ENCODE data around the gene FXYD6. TPM values are rescaled to one million over a fixed set of nuclear protein-coding genes. Genes with fewer than 3 reads are reported as not detected.

Gene FXYD6
- total and polyA plus RNA-seq, 8 donors = 12.7 to 187 (median 40.6) TPM

DNA sequence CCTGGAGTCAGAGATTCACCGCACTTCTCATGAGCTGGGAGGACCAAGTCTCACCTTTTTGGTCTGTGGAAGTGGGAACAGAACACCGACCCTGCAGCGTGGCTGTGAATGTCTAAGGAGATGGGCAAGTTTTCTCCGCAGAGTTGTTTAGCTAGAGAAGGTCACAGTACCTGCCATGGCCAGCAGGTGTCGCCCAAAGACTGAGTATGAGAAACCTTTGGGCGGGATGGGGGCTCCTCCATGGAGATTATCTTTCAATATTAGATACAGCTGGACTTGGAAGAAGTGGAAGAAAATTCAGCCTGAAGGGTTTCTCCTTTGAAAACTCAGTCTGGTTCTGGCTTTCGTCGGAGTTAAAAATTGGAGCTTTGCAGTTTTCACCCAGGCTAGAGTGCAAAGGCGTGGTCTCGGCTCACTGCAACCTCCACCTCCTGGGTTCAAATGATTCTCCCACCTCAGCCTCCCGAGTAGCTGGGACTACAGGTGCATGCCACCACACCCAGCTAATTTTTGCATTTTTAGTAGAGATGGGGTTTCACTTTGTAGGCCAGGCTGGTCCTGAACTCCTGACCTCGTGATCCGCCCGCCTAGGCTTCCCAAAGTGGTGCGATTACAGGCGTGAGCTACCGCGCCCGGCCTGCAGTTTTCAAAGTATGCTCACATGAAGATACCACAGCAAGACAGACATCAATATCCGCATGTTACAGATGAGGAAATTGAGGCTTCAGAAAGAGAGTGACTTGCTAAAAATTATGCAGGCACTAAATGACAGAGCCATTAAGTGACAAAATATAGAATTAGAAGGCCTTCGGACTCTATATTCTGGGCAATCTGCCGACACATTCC lies 68.8 kb downstream of the FXYD6 start:
- no peak for TF ChIP-seq POLR2A (IDR thresholded peaks at IDR 0.05)
- TF ChIP-seq, protein P1, sequence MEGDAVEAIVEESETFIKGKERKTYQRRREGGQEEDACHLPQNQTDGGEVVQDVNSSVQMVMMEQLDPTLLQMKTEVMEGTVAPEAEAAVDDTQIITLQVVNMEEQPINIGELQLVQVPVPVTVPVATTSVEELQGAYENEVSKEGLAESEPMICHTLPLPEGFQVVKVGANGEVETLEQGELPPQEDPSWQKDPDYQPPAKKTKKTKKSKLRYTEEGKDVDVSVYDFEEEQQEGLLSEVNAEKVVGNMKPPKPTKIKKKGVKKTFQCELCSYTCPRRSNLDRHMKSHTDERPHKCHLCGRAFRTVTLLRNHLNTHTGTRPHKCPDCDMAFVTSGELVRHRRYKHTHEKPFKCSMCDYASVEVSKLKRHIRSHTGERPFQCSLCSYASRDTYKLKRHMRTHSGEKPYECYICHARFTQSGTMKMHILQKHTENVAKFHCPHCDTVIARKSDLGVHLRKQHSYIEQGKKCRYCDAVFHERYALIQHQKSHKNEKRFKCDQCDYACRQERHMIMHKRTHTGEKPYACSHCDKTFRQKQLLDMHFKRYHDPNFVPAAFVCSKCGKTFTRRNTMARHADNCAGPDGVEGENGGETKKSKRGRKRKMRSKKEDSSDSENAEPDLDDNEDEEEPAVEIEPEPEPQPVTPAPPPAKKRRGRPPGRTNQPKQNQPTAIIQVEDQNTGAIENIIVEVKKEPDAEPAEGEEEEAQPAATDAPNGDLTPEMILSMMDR (IDR thresholded peaks at IDR 0.05) = peak in 5 of 7 experiments; percentile 77 to 95 (median 89)

DNA sequence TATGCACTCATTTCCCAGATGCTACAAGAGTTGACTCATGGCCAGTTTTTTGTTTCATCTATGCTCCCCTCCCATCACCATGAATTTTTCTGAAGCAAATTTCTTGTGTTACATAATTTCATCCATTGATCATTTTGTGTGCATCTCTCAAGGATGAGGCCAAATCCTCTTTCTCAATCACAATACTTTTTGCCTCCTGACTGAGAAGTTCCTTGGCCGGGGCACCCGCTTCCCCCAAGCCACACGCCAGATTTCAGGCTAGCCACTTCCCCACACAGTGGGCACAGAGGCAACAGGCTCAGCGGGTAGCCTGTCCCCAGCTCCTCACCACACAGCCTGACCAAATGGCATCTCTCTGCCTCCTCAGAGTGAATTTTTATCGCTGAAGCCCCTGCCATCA lies 69.6 kb downstream of the FXYD6 start:
- 78 to 85% (median 79%) methylated on average over 5 of the region's 5 CpGs for WGBS, 5 donors

More for the DNA sequence above, 68.8 kb downstream of the FXYD6 start:
- H3K27me3 ChIP-seq = peaks cover 0 to 34% (median 16%) of the 10 kb centered on the region in 3 donors
- 51 to 58% (median 55%) methylated on average over 22 of the region's 22 CpGs for WGBS, 5 donors
- H3K36me3 ChIP-seq = no peaks in the 10 kb centered on the region
- DNase-seq = peak; percentile 85 to 90
- H3K27ac ChIP-seq = no peak overlapping the region
- no peak overlapping the region for H3K4me3 ChIP-seq
- intact Hi-C loops (cut with DNase I; ENCODE audit: low total_unique reads) = no loop called here
- no peaks in the 10 kb centered on the region for H3K9me3 ChIP-seq
- H3K4me1 ChIP-seq = peaks cover 0 to 26% (median 11%) of the 10 kb centered on the region in 4 donors

DNA sequence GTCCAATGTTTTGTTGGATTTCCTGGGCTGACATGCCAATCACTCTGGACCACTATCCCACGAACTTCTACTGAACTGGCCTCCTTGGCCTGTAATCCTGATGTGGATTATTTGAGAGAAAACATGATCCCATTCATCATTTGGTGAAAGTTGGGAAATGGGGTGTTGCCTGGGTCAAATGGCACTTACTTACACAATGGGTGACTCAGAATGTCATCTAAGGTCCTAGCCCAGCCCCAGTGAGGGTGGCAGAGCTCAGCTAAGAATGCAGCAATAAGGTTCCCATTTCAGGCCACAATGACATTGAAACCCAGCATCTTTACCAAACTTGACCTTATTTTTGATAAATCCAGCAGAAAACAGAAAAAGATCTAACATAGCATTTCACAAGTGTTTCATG lies 71.4 kb downstream of the FXYD6 start:
- DNase-seq = no peak
- intact Hi-C loops (cut with DNase I; ENCODE audit: low total_unique reads) = no loop called here
- no peak overlapping the region for H3K27ac ChIP-seq
- H3K4me1 ChIP-seq = peaks cover 0 to 26% (median 11%) of the 10 kb centered on the region in 4 donors
- no peak overlapping the region for H3K4me3 ChIP-seq
- TF ChIP-seq POLR2A (IDR thresholded peaks at IDR 0.05) (no peak), EP300 (IDR thresholded peaks at IDR 0.05) (no peak), POLR2AphosphoS5 (IDR thresholded peaks at IDR 0.05) (no peak)
- TF ChIP-seq, protein P1 (IDR thresholded peaks at IDR 0.05) = no peak
- peaks cover 0 to 31% (median 16%) of the 10 kb centered on the region in 3 donors for H3K27me3 ChIP-seq
- H3K36me3 ChIP-seq = no peaks in the 10 kb centered on the region
- 26 to 54% (median 31%) methylated on average over 1 of the region's 1 CpG for WGBS, 5 donors
- H3K9me3 ChIP-seq = no peaks in the 10 kb centered on the region

More for the DNA sequence above, 69.6 kb downstream of the FXYD6 start:
- H3K4me1 ChIP-seq = peaks cover 0 to 26% (median 11%) of the 10 kb centered on the region in 4 donors
- H3K36me3 ChIP-seq = no peaks in the 10 kb centered on the region
- H3K27ac ChIP-seq = no peak overlapping the region
- peaks cover 0 to 34% (median 16%) of the 10 kb centered on the region in 3 donors for H3K27me3 ChIP-seq
- H3K9me3 ChIP-seq = no peaks in the 10 kb centered on the region
- DNase-seq = no peak
- no peak overlapping the region for H3K4me3 ChIP-seq
- TF ChIP-seq EP300 (IDR thresholded peaks at IDR 0.05) = no peak
- no peak for TF ChIP-seq POLR2A (IDR thresholded peaks at IDR 0.05)
- no peak for TF ChIP-seq POLR2AphosphoS5 (IDR thresholded peaks at IDR 0.05)
- TF ChIP-seq, protein P1 (IDR thresholded peaks at IDR 0.05) = no peak
- intact Hi-C loops (cut with DNase I; ENCODE audit: low total_unique reads) = no loop called here

DNA sequence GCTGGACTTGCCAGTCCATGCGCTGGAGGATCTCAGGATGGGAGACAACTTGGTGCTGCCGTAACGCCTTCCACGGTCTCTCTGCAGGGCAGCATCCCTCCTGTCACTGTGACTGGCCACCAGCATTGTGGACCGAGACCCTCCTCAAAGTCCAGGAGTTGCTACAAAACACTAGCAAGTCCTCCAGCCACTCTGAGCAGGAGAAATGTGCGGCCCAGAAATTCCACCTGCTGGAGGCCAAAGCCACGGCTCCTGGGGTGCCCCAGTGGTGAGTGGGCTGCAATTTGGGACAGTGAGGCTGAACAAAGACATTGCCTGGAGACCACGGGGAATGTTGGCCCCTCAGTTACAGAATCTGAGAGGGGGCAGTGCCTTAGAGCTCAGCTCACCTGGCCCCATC lies 72.6 kb downstream of the FXYD6 start:
- no peak for DNase-seq
- Histone ChIP-seq H3K9me3 (no peaks in the 10 kb centered on the region), H3K36me3 (no peaks in the 10 kb centered on the region), H3K4me3 (no peak overlapping the region), H3K27me3 (peaks cover 0 to 30% (median 11%) of the 10 kb centered on the region in 3 donors), H3K27ac (no peak overlapping the region), H3K4me1 (peaks cover 0 to 18% (median 4%) of the 10 kb centered on the region in 4 donors)
- WGBS, 5 donors = 89 to 97% (median 92%) methylated on average over 7 to 8 of the region's 8 CpGs
- intact Hi-C loops (cut with DNase I; ENCODE audit: low total_unique reads) = no loop called here
- TF ChIP-seq POLR2A (IDR thresholded peaks at IDR 0.05) (no peak), EP300 (IDR thresholded peaks at IDR 0.05) (no peak), POLR2AphosphoS5 (IDR thresholded peaks at IDR 0.05) (no peak)
- TF ChIP-seq, protein P1 (IDR thresholded peaks at IDR 0.05) = no peak

Data from stomach (tissue), 9 donors.